Measurements from ENCODE around the gene MPI. TPM values are rescaled to one million over a fixed set of nuclear protein-coding genes. Genes with fewer than 3 reads are reported as not detected.

Gene MPI
- total RNA-seq, 1 experiment from 2014 or later, result 30.8 TPM

GRCh38 chr15:74850393-74850792 lies 39.4 kb upstream of the MPI start:
- DNase-seq (ENCODE audit: unreplicated experiment), result no peak
- intact Hi-C loops (cut with micrococcal nuclease), result no loop called here
- POLR2A ChIA-PET, result no interaction called here
- Mint-ChIP-seq H3K9me3 (ENCODE audit: unreplicated experiment) (no peaks in the 10 kb centered on the region), H3K36me3 (ENCODE audit: insufficient read depth, unreplicated experiment) (peaks cover 53% of the 10 kb centered on the region), H3K4me1 (ENCODE audit: insufficient read depth, unreplicated experiment) (no peaks in the 10 kb centered on the region), H3K27me3 (ENCODE audit: insufficient read depth, unreplicated experiment) (no peaks in the 10 kb centered on the region), H3K27ac (ENCODE audit: low read depth, unreplicated experiment) (no peak overlapping the region), H3K4me3 (ENCODE audit: unreplicated experiment) (no peak overlapping the region)
- CTCF ChIA-PET, result no interaction called here
- TF ChIP-seq CTCF (IDR thresholded peaks at IDR 0.05; ENCODE audit: unreplicated experiment), result no peak
- BruUV-seq (replicated peaks), result no TSS peak

- intact Hi-C loops (cut with micrococcal nuclease), result no loop called here
- no peak overlapping the region for H3K4me3 Mint-ChIP-seq (ENCODE audit: unreplicated experiment)
- no peaks in the 10 kb centered on the region for H3K4me1 Mint-ChIP-seq (ENCODE audit: insufficient read depth, unreplicated experiment)
- peaks cover 50% of the 10 kb centered on the region for H3K36me3 Mint-ChIP-seq (ENCODE audit: insufficient read depth, unreplicated experiment)
- POLR2A ChIA-PET, result interaction anchor here (1.0 kb wide), 1 partner anchor 19 kb away, joined by 4 read pairs; no protein-coding TSS in a partner anchor
- no peaks in the 10 kb centered on the region for H3K9me3 Mint-ChIP-seq (ENCODE audit: unreplicated experiment)
- no peak overlapping the region for H3K27ac Mint-ChIP-seq (ENCODE audit: low read depth, unreplicated experiment)
- H3K27me3 Mint-ChIP-seq (ENCODE audit: insufficient read depth, unreplicated experiment), result no peaks in the 10 kb centered on the region
- no peak for DNase-seq (ENCODE audit: unreplicated experiment)
- TF ChIP-seq CTCF (IDR thresholded peaks at IDR 0.05; ENCODE audit: unreplicated experiment), result no peak
- BruUV-seq (replicated peaks), result no TSS peak
- CTCF ChIA-PET, result interaction anchor here (0.6 to 1.7 kb wide), 3 partner anchors 50 to 90 kb away, joined by 3 to 8 read pairs (median 7); no protein-coding TSS in a partner anchor
Observed at GRCh38 chr15:74851960-74852359, 37.9 kb upstream of the MPI start.

GRCh38 chr15:74854453-74855022 lies 35.3 kb upstream of the MPI start:
- POLR2A ChIA-PET, result no interaction called here
- BruUV-seq (replicated peaks), result no TSS peak
- CTCF ChIA-PET, result interaction anchor here (1.3 kb wide), 1 partner anchor 47 kb away, joined by 5 read pairs; no protein-coding TSS in a partner anchor
- intact Hi-C loops (cut with micrococcal nuclease), result no loop called here
- Mint-ChIP-seq H3K27ac (ENCODE audit: low read depth, unreplicated experiment) (no peak overlapping the region), H3K4me1 (ENCODE audit: insufficient read depth, unreplicated experiment) (no peaks in the 10 kb centered on the region), H3K4me3 (ENCODE audit: unreplicated experiment) (no peak overlapping the region), H3K9me3 (ENCODE audit: unreplicated experiment) (no peaks in the 10 kb centered on the region), H3K27me3 (ENCODE audit: insufficient read depth, unreplicated experiment) (no peaks in the 10 kb centered on the region), H3K36me3 (ENCODE audit: insufficient read depth, unreplicated experiment) (peaks cover 32% of the 10 kb centered on the region)
- no peak for DNase-seq (ENCODE audit: unreplicated experiment)
- TF ChIP-seq CTCF (IDR thresholded peaks at IDR 0.05; ENCODE audit: unreplicated experiment), result no peak

GRCh38 chr15:74855857-74856256 lies 34.0 kb upstream of the MPI start:
- no peaks in the 10 kb centered on the region for H3K9me3 Mint-ChIP-seq (ENCODE audit: unreplicated experiment)
- TF ChIP-seq CTCF (IDR thresholded peaks at IDR 0.05; ENCODE audit: unreplicated experiment), result no peak
- intact Hi-C loops (cut with micrococcal nuclease), result no loop called here
- H3K27me3 Mint-ChIP-seq (ENCODE audit: insufficient read depth, unreplicated experiment), result no peaks in the 10 kb centered on the region
- ChIA-PET POLR2A (interaction anchor here (0.7 to 0.9 kb wide), 2 partner anchors 15 to 29 kb away, joined by 3 to 5 read pairs; no protein-coding TSS in a partner anchor), CTCF (interaction anchor here (0.6 to 1.0 kb wide), 4 partner anchors 15 to 46 kb away, joined by 3 to 4 read pairs (median 4); no protein-coding TSS in a partner anchor)
- DNase-seq (ENCODE audit: unreplicated experiment), result no peak
- H3K27ac Mint-ChIP-seq (ENCODE audit: low read depth, unreplicated experiment), result no peak overlapping the region
- no peak overlapping the region for H3K4me3 Mint-ChIP-seq (ENCODE audit: unreplicated experiment)
- no TSS peak for BruUV-seq (replicated peaks)
- H3K4me1 Mint-ChIP-seq (ENCODE audit: insufficient read depth, unreplicated experiment), result no peaks in the 10 kb centered on the region
- peaks cover 34% of the 10 kb centered on the region for H3K36me3 Mint-ChIP-seq (ENCODE audit: insufficient read depth, unreplicated experiment)
